Left colon (tissue), 2 donors: Measurements from ENCODE around the gene CASP9. TPM values are rescaled to one million over a fixed set of nuclear protein-coding genes. Genes with fewer than 3 reads are reported as not detected.
"Not testable (repeated sequence)": the region's sequence is repeated elsewhere in the genome, so short reads cannot be mapped to it uniquely, and the experiment has no call there.

ENCODE experiments used
- ATAC-seq: fragments of 200-7000 bp; cut with Tn5 transposase; one replicate; pipeline ENCODE4 v1.9.1; 2020; ENCODE audit warnings: mild to moderate bottlenecking, moderate library complexity
- DNase-seq, 2 donors: peaks; one replicate each; pipeline ENCODE4 v3.0.0-alpha.2; 2020
- intact Hi-C, 2 donors: fragments of 100-400 bp; cut with DNase I in 1 of 2; cut with micrococcal nuclease in 1 of 2; formaldehyde crosslinking; loops; one replicate each; pipeline versions ENCODE4 v1.11.2 to v1.14.0; 2022; cut with DNase I, micrococcal nuclease
- total RNA-seq, 2 donors: library from RNA; stranded (reverse); fragmentation: NEBNext Ultra II Directional; extraction: Animal tissue kit (Norgen Biotek cat#: 25700); gene quantifications; one replicate each; pipeline ENCODE4 v1.2.1, GENCODE V29; 2021
- donor health status: DM: no; HTN: no; CAD: no.
- donor health status: DM: yes; HTN: yes; CAD: no.

The CASP9 gene
- total RNA-seq, 2 donors from 2014 or later, result 9.9 to 16.9 TPM

GRCh38 chr1:15477646-15478212 is 46.3 kb downstream of the CASP9 start:
- ATAC-seq (no peak), DNase-seq (no peak)
- intact Hi-C loops, result no loop called here

- ATAC-seq (peak; percentile 39), DNase-seq (no peak)
- intact Hi-C loops, result no loop called here
Measured at GRCh38 chr1:15476927-15477326, 47.1 kb downstream of the CASP9 start.

- intact Hi-C loops, result no loop called here
Measured at GRCh38 chr1:15475752-15476314, 48.2 kb downstream of the CASP9 start, which contains the start of gene CELA2B. Gene CELA2B (plus strand): TSS chr1:15476104. CDS start chr1:15476126, 22 bp downstream.

GRCh38 chr1:15472587-15472986 is 51.4 kb downstream of the CASP9 start:
- no peak for DNase-seq
- intact Hi-C loops, result no loop called here
- ATAC-seq, result no peak

More at GRCh38 chr1:15475752-15476314, 48.2 kb downstream of the CASP9 start, which contains the start of gene CELA2B:
- DNase-seq, result no peak
- ATAC-seq, result no peak

- ATAC-seq, intact Hi-C loops, DNase-seq: not testable (repeated sequence)
Measured at GRCh38 chr1:15471723-15472122, 52.3 kb downstream of the CASP9 start.

- intact Hi-C loops, DNase-seq, ATAC-seq: not testable (repeated sequence)
Measured at GRCh38 chr1:15471067-15471466, 52.9 kb downstream of the CASP9 start.

- intact Hi-C loops, DNase-seq, ATAC-seq: not testable (repeated sequence)
Measured at GRCh38 chr1:15469821-15470448, 54.1 kb downstream of the CASP9 start.

- intact Hi-C loops, result no loop called here
- ATAC-seq (no peak), DNase-seq (no peak)
Measured at GRCh38 chr1:15469361-15469760, 54.7 kb downstream of the CASP9 start.

GRCh38 chr1:15468145-15468544 is 55.9 kb downstream of the CASP9 start:
- ATAC-seq, result no peak
- DNase-seq, result no peak
- intact Hi-C loops, result no loop called here

- DNase-seq, result not testable (repeated sequence)
Measured at GRCh38 chr1:15466955-15467625, 56.9 kb downstream of the CASP9 start.

GRCh38 chr1:15465674-15466073 is 58.3 kb downstream of the CASP9 start:
- DNase-seq (no peak), ATAC-seq (no peak)
- intact Hi-C loops, result no loop called here

More at GRCh38 chr1:15466955-15467625, 56.9 kb downstream of the CASP9 start:
- ATAC-seq, intact Hi-C loops: not testable (repeated sequence)

GRCh38 chr1:15463926-15464322 is 60.1 kb downstream of the CASP9 start:
- DNase-seq, intact Hi-C loops, ATAC-seq: not testable (repeated sequence)

- ATAC-seq, DNase-seq, intact Hi-C loops: not testable (repeated sequence)
Measured at GRCh38 chr1:15463064-15463800, 60.8 kb downstream of the CASP9 start.

- intact Hi-C loops, result no loop called here
Measured at GRCh38 chr1:15460708-15461095, 63.3 kb downstream of the CASP9 start.

GRCh38 chr1:15459771-15460707 is 64.0 kb downstream of the CASP9 start:
- DNase-seq, result no peak
- intact Hi-C loops, result no loop called here
- ATAC-seq, result no peak

More at GRCh38 chr1:15460708-15461095, 63.3 kb downstream of the CASP9 start:
- DNase-seq, result no peak
- ATAC-seq, result no peak

- DNase-seq, intact Hi-C loops: not testable (repeated sequence)
- peak; percentile 29 for ATAC-seq
Measured at GRCh38 chr1:15458388-15458787, 65.6 kb downstream of the CASP9 start.

GRCh38 chr1:15457585-15457984 is 66.4 kb downstream of the CASP9 start:
- intact Hi-C loops, result no loop called here
- DNase-seq (no peak), ATAC-seq (peak; percentile 72)
